Hepatocyte (in vitro differentiated cells): ENCODE data around the gene CCNF. TPM values are rescaled to one million over a fixed set of nuclear protein-coding genes. Genes with fewer than 3 reads are reported as not detected.

Experiments used
- DNase-seq: peaks from one replicate; pipeline ENCODE4 v3.0.0-alpha.2; 2016; ENCODE audit warnings: low spot score
- H2AFZ ChIP-seq: fragments of 200-600 bp; sonication (generic); 2 replicates; pipeline ENCODE4 v1.6.0; 2016; ENCODE audit warnings: antibody characterized with exemption, mild to moderate bottlenecking
- H3K27ac ChIP-seq: fragments of 200-600 bp; sonication (generic); 2 replicates; pipeline ENCODE4 v1.5.1; 2016; ENCODE audit warnings: mild to moderate bottlenecking
- H3K27me3 ChIP-seq: fragments of 200-600 bp; sonication (generic); 2 replicates; pipeline ENCODE4 v1.6.1; 2016
- H3K36me3 ChIP-seq: fragments of 200-600 bp; sonication (generic); replicated peaks from 2 replicates; pipeline ENCODE4 v1.5.1; 2016; ENCODE audit warnings: low read depth; ENCODE audit not compliant: insufficient read depth
- H3K4me1 ChIP-seq: fragments of 200-600 bp; sonication (generic); 2 replicates; pipeline ENCODE4 v1.5.1; 2016; ENCODE audit warnings: mild to moderate bottlenecking, moderate library complexity; ENCODE audit not compliant: insufficient read depth
- H3K4me2 ChIP-seq: fragments of 200-600 bp; sonication (generic); 2 replicates; pipeline ENCODE4 v1.6.0; 2016
- H3K4me3 ChIP-seq: fragments of 200-600 bp; sonication (generic); 2 replicates; pipeline ENCODE4 v1.5.1; 2016; ENCODE audit warnings: mild to moderate bottlenecking
- H3K79me2 ChIP-seq: fragments of 200-600 bp; sonication (generic); 2 replicates; pipeline ENCODE4 v1.6.0; 2017; ENCODE audit warnings: mild to moderate bottlenecking
- H3K9me2 ChIP-seq: fragments of 200-600 bp; sonication (generic); replicated peaks from 2 replicates; pipeline ENCODE4 v1.6.0; 2017; ENCODE audit warnings: mild to moderate bottlenecking; ENCODE audit not compliant: insufficient read depth
- H3K9me3 ChIP-seq: fragments of 200-600 bp; sonication (generic); 2 replicates; pipeline ENCODE4 v1.5.1; 2016; ENCODE audit warnings: low read depth, mild to moderate bottlenecking
- H4K20me1 ChIP-seq: fragments of 200-600 bp; sonication (generic); 2 replicates; pipeline ENCODE4 v1.6.0; 2016; ENCODE audit warnings: mild to moderate bottlenecking; ENCODE audit not compliant: insufficient read depth, poor library complexity, severe bottlenecking
- EZH2 ChIP-seq: fragments of 200-600 bp; sonication (generic); IDR thresholded peaks from 2 replicates; pipeline ENCODE4 v1.6.1; 2016; ENCODE audit warnings: antibody characterized with exemption, mild to moderate bottlenecking, borderline replicate concordance
- EZH2phosphoT487 ChIP-seq: fragments of 200-600 bp; sonication (generic); IDR thresholded peaks from one replicate; pipeline ENCODE4 v1.6.1; 2018; ENCODE audit warnings: antibody characterized with exemption, mild to moderate bottlenecking, low read depth, moderate library complexity; ENCODE audit not compliant: unreplicated experiment, severe bottlenecking
- WGBS: methylation state at CpG from one replicate; pipeline ENCODE4 v1.1.6; 2016; ENCODE audit warnings: low lambda C conversion rate; ENCODE audit errors: missing lambda C conversion rate; 5-methylcytosine and 5-hydroxymethylcytosine counted together
- polyA plus RNA-seq: library from polyadenylated mRNA; unstranded; fragments of >200 nt; fragmentation: Nextera tagmentation; extraction: Ambion mirVana; gene quantifications from 2 replicates; pipeline ENCODE4 v1.2.1, GENCODE V29; 2016
- total RNA-seq: library from RNA; depleted of rRNA; stranded (reverse); fragments of >200 nt; gene quantifications from 2 replicates; pipeline ENCODE4 v1.2.3, GENCODE V29; 2014
- TF ChIP-seq, protein P1 (sequence below): fragments of 200-600 bp; sonication (generic); IDR thresholded peaks from 2 replicates; pipeline ENCODE4 v1.5.1; 2016; ENCODE audit warnings: antibody characterized with exemption, mild to moderate bottlenecking; ENCODE audit not compliant: poor library complexity

The CCNF gene
- total and polyA plus RNA-seq, 2 experiments from 2014 or later: 4.7 to 6.5 TPM

DNA sequence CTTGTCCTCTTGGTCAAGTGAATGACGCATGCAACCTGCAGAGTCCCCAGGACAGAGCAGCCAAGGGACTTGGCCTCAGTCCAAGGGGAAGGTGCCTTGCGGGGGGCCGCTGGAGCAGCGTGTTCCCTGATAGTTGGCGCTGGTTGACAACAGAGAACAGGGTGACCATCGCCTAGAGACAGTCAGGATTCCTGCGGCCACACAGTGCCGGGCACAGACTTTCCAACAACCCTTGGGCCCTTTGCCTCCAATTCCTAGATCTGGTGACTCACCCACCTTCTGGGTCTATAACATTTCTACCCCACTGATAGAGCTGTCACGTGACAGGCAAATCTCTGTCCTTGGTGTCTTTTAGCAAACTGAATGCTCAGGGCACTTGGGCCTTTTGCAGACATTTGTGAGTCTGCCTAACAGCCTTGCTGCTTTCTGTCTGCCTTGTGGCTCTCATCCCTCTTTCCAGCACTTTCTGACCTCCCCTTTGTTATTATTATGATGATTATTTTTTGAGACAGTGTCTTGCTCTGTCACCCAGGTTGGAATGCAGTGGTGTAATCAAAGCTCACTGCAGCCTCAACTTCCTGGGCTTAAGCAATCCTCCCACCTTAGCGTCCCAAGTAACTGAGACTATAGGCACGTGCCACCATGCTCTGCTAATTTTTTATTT is 18.8 kb downstream of the CCNF start:
- Histone ChIP-seq H3K9me2 (no peaks in the 10 kb centered on the region), H3K27me3 (no peaks in the 10 kb centered on the region), H3K79me2 (no peaks in the 10 kb centered on the region), H4K20me1 (no peaks in the 10 kb centered on the region), H2AFZ (no peak overlapping the region), H3K27ac (no peak overlapping the region), H3K36me3 (no peaks in the 10 kb centered on the region), H3K9me3 (no peaks in the 10 kb centered on the region), H3K4me3 (no peak overlapping the region), H3K4me2 (no peak overlapping the region), H3K4me1 (no peaks in the 10 kb centered on the region)
- no peak for TF ChIP-seq EZH2
- TF ChIP-seq, protein P1, sequence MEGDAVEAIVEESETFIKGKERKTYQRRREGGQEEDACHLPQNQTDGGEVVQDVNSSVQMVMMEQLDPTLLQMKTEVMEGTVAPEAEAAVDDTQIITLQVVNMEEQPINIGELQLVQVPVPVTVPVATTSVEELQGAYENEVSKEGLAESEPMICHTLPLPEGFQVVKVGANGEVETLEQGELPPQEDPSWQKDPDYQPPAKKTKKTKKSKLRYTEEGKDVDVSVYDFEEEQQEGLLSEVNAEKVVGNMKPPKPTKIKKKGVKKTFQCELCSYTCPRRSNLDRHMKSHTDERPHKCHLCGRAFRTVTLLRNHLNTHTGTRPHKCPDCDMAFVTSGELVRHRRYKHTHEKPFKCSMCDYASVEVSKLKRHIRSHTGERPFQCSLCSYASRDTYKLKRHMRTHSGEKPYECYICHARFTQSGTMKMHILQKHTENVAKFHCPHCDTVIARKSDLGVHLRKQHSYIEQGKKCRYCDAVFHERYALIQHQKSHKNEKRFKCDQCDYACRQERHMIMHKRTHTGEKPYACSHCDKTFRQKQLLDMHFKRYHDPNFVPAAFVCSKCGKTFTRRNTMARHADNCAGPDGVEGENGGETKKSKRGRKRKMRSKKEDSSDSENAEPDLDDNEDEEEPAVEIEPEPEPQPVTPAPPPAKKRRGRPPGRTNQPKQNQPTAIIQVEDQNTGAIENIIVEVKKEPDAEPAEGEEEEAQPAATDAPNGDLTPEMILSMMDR: no peak
- TF ChIP-seq EZH2phosphoT487: no peak
- DNase-seq: no peak
- WGBS: 96% methylated on average over 11 of the region's 11 CpGs

DNA sequence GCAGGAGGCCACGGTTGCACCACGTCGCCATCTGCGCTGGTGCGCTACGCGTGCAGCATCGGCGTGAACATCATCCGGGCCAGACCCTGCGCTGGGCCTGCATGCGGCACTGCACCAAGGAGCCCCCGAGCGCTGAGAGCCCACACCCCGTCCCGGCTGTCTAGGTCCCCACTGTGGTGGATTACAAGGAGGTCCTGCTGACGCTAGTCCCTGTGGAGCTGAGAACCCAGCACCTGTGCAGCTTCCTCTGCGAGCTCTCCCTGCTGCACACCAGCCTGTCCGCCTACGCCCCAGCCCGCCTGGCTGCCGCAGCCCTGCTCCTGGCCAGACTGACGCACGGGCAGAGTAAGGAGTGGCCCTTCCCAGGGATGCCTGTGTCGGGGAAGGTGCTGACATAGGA is 19.9 kb downstream of the CCNF start:
- no peaks in the 10 kb centered on the region for H4K20me1 ChIP-seq
- H3K4me2 ChIP-seq: no peak overlapping the region
- no peak overlapping the region for H3K27ac ChIP-seq
- no peak for DNase-seq
- no peak for TF ChIP-seq EZH2phosphoT487
- TF ChIP-seq, protein P1: no peak
- TF ChIP-seq EZH2: no peak
- H3K9me3 ChIP-seq: no peaks in the 10 kb centered on the region
- no peaks in the 10 kb centered on the region for H3K9me2 ChIP-seq
- no peaks in the 10 kb centered on the region for H3K4me1 ChIP-seq
- 97% methylated on average over 24 of the region's 25 CpGs for WGBS
- no peaks in the 10 kb centered on the region for H3K27me3 ChIP-seq
- H3K4me3 ChIP-seq: no peak overlapping the region
- no peaks in the 10 kb centered on the region for H3K79me2 ChIP-seq
- H2AFZ ChIP-seq: no peak overlapping the region
- H3K36me3 ChIP-seq: no peaks in the 10 kb centered on the region

DNA sequence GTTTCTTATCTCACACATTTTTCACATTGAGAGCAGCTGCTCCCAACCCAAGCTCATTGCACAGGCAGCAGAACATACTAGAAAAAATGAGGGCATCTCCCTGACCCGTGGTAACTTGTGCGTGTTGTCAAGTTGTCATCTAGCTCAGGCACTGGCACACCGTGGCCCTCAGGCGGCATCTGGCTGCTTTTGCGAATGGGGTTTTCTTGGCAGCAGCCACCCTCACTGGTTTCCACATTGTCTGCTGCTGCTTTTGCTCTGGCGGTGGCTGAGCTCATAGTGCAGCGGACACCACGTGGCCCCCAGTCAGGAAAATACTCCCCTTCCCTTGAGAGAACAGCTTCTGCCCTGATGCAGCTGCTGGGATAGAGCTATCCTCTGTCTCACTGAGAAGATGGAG is 21.3 kb downstream of the CCNF start:
- H3K9me3 ChIP-seq: no peaks in the 10 kb centered on the region
- no peak overlapping the region for H3K27ac ChIP-seq
- no peaks in the 10 kb centered on the region for H3K4me1 ChIP-seq
- TF ChIP-seq EZH2phosphoT487 (no peak), EZH2 (no peak)
- TF ChIP-seq, protein P1: no peak
- no peaks in the 10 kb centered on the region for H3K9me2 ChIP-seq
- H3K4me2 ChIP-seq: no peak overlapping the region
- H3K36me3 ChIP-seq: no peaks in the 10 kb centered on the region
- H4K20me1 ChIP-seq: no peaks in the 10 kb centered on the region
- no peak overlapping the region for H2AFZ ChIP-seq
- H3K79me2 ChIP-seq: no peaks in the 10 kb centered on the region
- DNase-seq: no peak
- 95% methylated on average over 8 of the region's 8 CpGs for WGBS
- no peak overlapping the region for H3K4me3 ChIP-seq
- H3K27me3 ChIP-seq: no peaks in the 10 kb centered on the region

DNA sequence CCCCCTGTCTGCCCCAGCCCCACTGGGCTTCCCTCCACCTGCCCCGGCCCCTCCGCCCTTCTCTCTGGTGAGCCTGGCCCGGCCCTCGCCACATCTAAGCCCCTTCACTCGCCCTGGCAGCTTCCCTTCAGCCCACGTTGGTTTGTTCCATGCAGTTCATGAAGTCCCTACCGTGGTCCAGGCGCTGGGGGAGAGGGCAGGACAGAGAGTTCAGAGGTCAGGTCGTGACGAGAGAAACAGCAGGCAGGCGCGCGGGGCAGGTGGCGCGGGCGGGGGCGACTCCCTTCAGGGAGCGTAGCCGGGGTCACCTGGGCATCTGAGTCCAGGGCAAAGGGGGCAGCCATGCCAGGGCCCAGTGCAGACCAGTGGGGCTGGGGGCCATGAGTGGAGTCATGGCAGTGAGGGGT is 21.7 kb downstream of the CCNF start:
- DNase-seq: no peak
- no peak overlapping the region for H2AFZ ChIP-seq
- no peaks in the 10 kb centered on the region for H4K20me1 ChIP-seq
- H3K79me2 ChIP-seq: no peaks in the 10 kb centered on the region
- H3K4me3 ChIP-seq: no peak overlapping the region
- TF ChIP-seq EZH2: no peak
- TF ChIP-seq, protein P1: no peak
- no peak for TF ChIP-seq EZH2phosphoT487
- no peaks in the 10 kb centered on the region for H3K4me1 ChIP-seq
- H3K9me3 ChIP-seq: no peaks in the 10 kb centered on the region
- H3K4me2 ChIP-seq: no peak overlapping the region
- 97% methylated on average over 19 of the region's 19 CpGs for WGBS
- H3K36me3 ChIP-seq: no peaks in the 10 kb centered on the region
- H3K9me2 ChIP-seq: no peaks in the 10 kb centered on the region
- no peak overlapping the region for H3K27ac ChIP-seq
- H3K27me3 ChIP-seq: no peaks in the 10 kb centered on the region
